HL-60 (cell line): Measurements from ENCODE around the gene GARRE1.

ENCODE experiments used
- DNase-seq, 2 experiments: peaks; one replicate each; pipeline ENCODE4 v3.0.0-alpha.2; 2010 to 2020; ENCODE audit warnings: low read depth in 1 of 2, low spot score in 1 of 2
- H3K27ac ChIP-seq: fragments of 250-450 bp; sonication (Bioruptor Pico); replicated peaks from 2 replicates; pipeline ENCODE4 v1.5.1; 2020; ENCODE audit warnings: mild to moderate bottlenecking, moderate library complexity
- H3K27me3 ChIP-seq: fragments of 250-450 bp; sonication (Bioruptor Pico); 2 replicates; pipeline ENCODE4 v1.5.1; 2021; ENCODE audit warnings: mild to moderate bottlenecking, moderate library complexity; ENCODE audit not compliant: insufficient read depth, poor library complexity, severe bottlenecking
- H3K4me3 ChIP-seq: replicated peaks from 2 replicates; pipeline ENCODE4 v1.5.1; 2011; ENCODE audit warnings: mild to moderate bottlenecking, control low read depth, low read length; ENCODE audit not compliant: insufficient read depth
- CTCF ChIP-seq: IDR thresholded peaks from one replicate; pipeline ENCODE4 v1.5.1; 2011; ENCODE audit warnings: low read length, control low read depth, inconsistent platforms; ENCODE audit not compliant: insufficient read depth
- GABPA ChIP-seq: IDR thresholded peaks from 2 replicates; pipeline ENCODE4 v1.6.1; 2012; ENCODE audit warnings: low read depth
- POLR2AphosphoS5 ChIP-seq: IDR thresholded peaks from 2 replicates; pipeline ENCODE4 v1.6.1; 2012; ENCODE audit warnings: low read depth
- REST ChIP-seq: IDR thresholded peaks from 2 replicates; pipeline ENCODE4 v1.6.1; 2012; ENCODE audit warnings: low read depth; ENCODE audit not compliant: insufficient replicate concordance
- SPI1 ChIP-seq: IDR thresholded peaks from 2 replicates; pipeline ENCODE4 v1.6.1; 2012; ENCODE audit warnings: low read depth, mild to moderate bottlenecking, borderline replicate concordance

The GARRE1 gene

DNA sequence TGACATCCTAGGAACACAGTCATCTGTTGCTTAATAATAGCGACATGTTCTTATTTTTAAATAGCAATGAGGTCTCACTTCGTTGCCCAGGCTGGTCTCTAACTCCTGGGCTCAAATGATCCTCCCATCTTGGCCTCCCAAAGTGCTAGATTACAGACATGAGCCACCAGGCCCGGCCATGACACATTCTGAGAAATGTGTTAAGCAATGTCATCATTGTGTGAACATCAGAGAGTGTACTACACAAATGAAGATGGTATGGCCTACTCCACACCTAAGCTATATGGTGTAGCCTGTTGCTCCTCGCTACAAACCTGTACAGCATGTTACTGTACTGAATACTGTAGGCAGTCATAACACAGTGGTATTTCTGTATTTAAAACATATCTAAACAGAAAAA is 24.6 kb upstream of the GARRE1 start:
- Histone ChIP-seq H3K4me3 (no peak overlapping the region), H3K27ac (no peak overlapping the region), H3K27me3 (no peaks in the 10 kb centered on the region)
- TF ChIP-seq REST (no peak), SPI1 (no peak), POLR2AphosphoS5 (no peak), GABPA (no peak), CTCF (no peak)
- DNase-seq, result no peak

GRCh38 chr19:34230820-34231219 is 23.5 kb upstream of the GARRE1 start:
- no peaks in the 10 kb centered on the region for H3K27me3 ChIP-seq
- no peak for DNase-seq
- no peak overlapping the region for H3K27ac ChIP-seq
- TF ChIP-seq POLR2AphosphoS5, result no peak
- H3K4me3 ChIP-seq, result no peak overlapping the region

DNA sequence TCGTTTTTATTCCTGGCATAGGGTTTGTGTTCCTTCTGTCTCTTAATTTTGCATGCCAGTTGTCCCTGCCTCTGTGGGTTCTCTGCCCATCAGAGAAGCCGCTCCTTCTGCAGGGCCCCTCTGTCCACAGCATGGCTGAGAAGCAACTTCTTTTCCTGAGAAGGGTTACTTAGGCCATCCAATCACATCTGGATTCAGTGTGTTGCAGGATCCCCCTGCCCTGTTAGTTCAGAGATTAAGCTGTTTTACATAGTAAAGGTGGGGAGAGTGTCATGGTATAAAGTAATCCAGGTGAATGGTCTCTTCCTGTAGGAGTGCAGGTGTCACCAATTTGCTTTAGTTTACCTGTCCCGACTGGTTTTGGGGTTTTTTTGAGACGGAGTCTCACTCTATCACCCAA is 22.9 kb upstream of the GARRE1 start:
- no peak for DNase-seq
- H3K4me3 ChIP-seq, result no peak overlapping the region

More for the DNA sequence above, 22.9 kb upstream of the GARRE1 start:
- TF ChIP-seq POLR2AphosphoS5 (no peak), GABPA (no peak), CTCF (no peak), SPI1 (no peak), REST (no peak)
- no peak overlapping the region for H3K27ac ChIP-seq
- H3K27me3 ChIP-seq, result no peaks in the 10 kb centered on the region
